SK-N-SH treated with all-trans-retinoic acid at 6 μM for 48 hours (cell line): Measurements from ENCODE around the gene ME3.

Experiments used
- ATAC-seq: fragments of 200-7000 bp; cut with Tn5 transposase; 3 replicates; pipeline ENCODE4 v1.9.1; 2020; ENCODE audit warnings: mild to moderate bottlenecking, moderate library complexity
- ARNTL ChIP-seq: fragments of 450-650 bp; formaldehyde crosslinking; IDR thresholded peaks from 2 replicates; pipeline ENCODE4 v1.5.0; 2020; ENCODE audit warnings: low read depth, mild to moderate bottlenecking, moderate library complexity, borderline replicate concordance
- CREB5 ChIP-seq: fragments of 250-450 bp; sonication (Bioruptor Pico); IDR thresholded peaks from 2 replicates; pipeline ENCODE4 v1.5.1; 2020; ENCODE audit warnings: low read depth, mild to moderate bottlenecking, moderate library complexity
- CSDC2 ChIP-seq: fragments of 250-450 bp; sonication (Bioruptor Pico); IDR thresholded peaks from 2 replicates; pipeline ENCODE4 v1.5.0; 2020; ENCODE audit warnings: mild to moderate bottlenecking, moderate library complexity
- CSRNP3 ChIP-seq: fragments of 250-450 bp; sonication (Bioruptor Pico); IDR thresholded peaks from 2 replicates; pipeline ENCODE4 v1.5.1; 2021; ENCODE audit warnings: mild to moderate bottlenecking, moderate library complexity
- ESRRG ChIP-seq: fragments of 250-450 bp; sonication (Bioruptor Pico); IDR thresholded peaks from 2 replicates; pipeline ENCODE4 v1.6.1; 2021; ENCODE audit warnings: mild to moderate bottlenecking
- GLIS3 ChIP-seq: fragments of 250-450 bp; sonication (Bioruptor Pico); IDR thresholded peaks from 2 replicates; pipeline ENCODE4 v1.5.0; 2020; ENCODE audit warnings: mild to moderate bottlenecking, moderate library complexity
- ISL1 ChIP-seq: fragments of 250-450 bp; sonication (Bioruptor Pico); IDR thresholded peaks from 2 replicates; pipeline ENCODE4 v2.1.2; 2022; ENCODE audit warnings: mild to moderate bottlenecking, moderate library complexity
- OSR1 ChIP-seq: fragments of 250-450 bp; sonication (Bioruptor Pico); IDR thresholded peaks from 2 replicates; pipeline ENCODE4 v1.8.0; 2022; ENCODE audit warnings: moderate library complexity, mild to moderate bottlenecking, inconsistent platforms
- PATZ1 ChIP-seq: fragments of 250-450 bp; sonication (Bioruptor Pico); IDR thresholded peaks from 2 replicates; pipeline ENCODE4 v1.8.0; 2020; ENCODE audit warnings: mild to moderate bottlenecking, moderate library complexity, borderline replicate concordance
- POU6F1 ChIP-seq: fragments of 250-450 bp; sonication (Bioruptor Pico); IDR thresholded peaks from 2 replicates; pipeline ENCODE4 v1.8.0; 2021; ENCODE audit warnings: low read depth, mild to moderate bottlenecking, moderate library complexity, borderline replicate concordance
- PPARA ChIP-seq: fragments of 250-450 bp; sonication (Bioruptor Pico); IDR thresholded peaks from 2 replicates; pipeline ENCODE4 v1.5.0; 2020; ENCODE audit warnings: mild to moderate bottlenecking, borderline replicate concordance
- RARB ChIP-seq: fragments of 250-450 bp; sonication (Bioruptor Pico); IDR thresholded peaks from 2 replicates; pipeline ENCODE4 v1.8.0; 2021; ENCODE audit warnings: mild to moderate bottlenecking, moderate library complexity
- SNAI2 ChIP-seq: fragments of 250-450 bp; sonication (Bioruptor Pico); IDR thresholded peaks from 2 replicates; pipeline ENCODE4 v1.5.0; 2020; ENCODE audit warnings: mild to moderate bottlenecking, moderate library complexity
- TCF4 ChIP-seq: fragments of 250-450 bp; sonication (Bioruptor Pico); IDR thresholded peaks from 2 replicates; pipeline ENCODE4 v1.8.0; 2021; ENCODE audit warnings: mild to moderate bottlenecking, moderate library complexity, borderline replicate concordance
- TOX ChIP-seq: fragments of 250-450 bp; sonication (Bioruptor Pico); IDR thresholded peaks from 2 replicates; pipeline ENCODE4 v1.8.0; 2021; ENCODE audit warnings: mild to moderate bottlenecking, moderate library complexity, borderline replicate concordance
- TSHZ2 ChIP-seq: fragments of 250-450 bp; sonication (Bioruptor Pico); IDR thresholded peaks from 2 replicates; pipeline ENCODE4 v1.5.0; 2020; ENCODE audit warnings: mild to moderate bottlenecking, moderate library complexity
- ZC3H10 ChIP-seq: fragments of 250-450 bp; sonication (Bioruptor Pico); IDR thresholded peaks from 2 replicates; pipeline ENCODE4 v1.5.1; 2021; ENCODE audit warnings: mild to moderate bottlenecking, moderate library complexity
- ZFP3 ChIP-seq: fragments of 250-450 bp; sonication (Bioruptor Pico); IDR thresholded peaks from 2 replicates; pipeline ENCODE4 v1.5.0; 2020; ENCODE audit warnings: mild to moderate bottlenecking, moderate library complexity
- ZFP30 ChIP-seq: fragments of 450-650 bp; formaldehyde crosslinking; IDR thresholded peaks from 2 replicates; pipeline ENCODE4 v1.5.0; 2022; ENCODE audit warnings: mild to moderate bottlenecking, moderate library complexity
- ZNF565 ChIP-seq: fragments of 450-650 bp; formaldehyde crosslinking; conservative IDR thresholded peaks from 2 replicates; pipeline ENCODE4 v1.5.0; 2020; ENCODE audit warnings: low read depth, mild to moderate bottlenecking, moderate library complexity
- ZNF70 ChIP-seq: fragments of 450-650 bp; formaldehyde crosslinking; IDR thresholded peaks from 2 replicates; pipeline ENCODE4 v1.5.0; 2020; ENCODE audit warnings: mild to moderate bottlenecking, moderate library complexity
- ZNF8 ChIP-seq: fragments of 450-650 bp; formaldehyde crosslinking; IDR thresholded peaks from 2 replicates; pipeline ENCODE4 v1.5.0; 2020; ENCODE audit warnings: mild to moderate bottlenecking, moderate library complexity

Gene ME3

GRCh38 chr11:86538223-86538548 lies 134.2 kb downstream of the ME3 start:
- no peak for ATAC-seq
- no peak for TF ChIP-seq OSR1 (CRISPR knock-in tag)
- no peak for TF ChIP-seq PPARA (CRISPR knock-in tag)
- TF ChIP-seq ZNF565 (CRISPR knock-in tag): no peak
- no peak for TF ChIP-seq ZFP3 (CRISPR knock-in tag)
- TF ChIP-seq ZNF8 (CRISPR knock-in tag): no peak
- TF ChIP-seq ARNTL: no peak
- TF ChIP-seq GLIS3 (CRISPR knock-in tag): no peak
- no peak for TF ChIP-seq ESRRG (CRISPR knock-in tag)
- no peak for TF ChIP-seq ZC3H10
- TF ChIP-seq SNAI2: no peak
- no peak for TF ChIP-seq TSHZ2 (CRISPR knock-in tag)
- no peak for TF ChIP-seq PATZ1 (CRISPR knock-in tag)
- TF ChIP-seq TCF4 (CRISPR knock-in tag): no peak
- TF ChIP-seq CREB5 (CRISPR knock-in tag): no peak
- no peak for TF ChIP-seq RARB
- no peak for TF ChIP-seq ZNF70 (CRISPR knock-in tag)
- TF ChIP-seq ISL1 (CRISPR knock-in tag): no peak
- TF ChIP-seq TOX (CRISPR knock-in tag): no peak
- TF ChIP-seq CSRNP3 (CRISPR knock-in tag): no peak
- TF ChIP-seq ZFP30 (CRISPR knock-in tag): no peak

- peak; percentile 80 for ATAC-seq
- no peak for TF ChIP-seq ZNF8 (CRISPR knock-in tag)
- TF ChIP-seq ZNF70 (CRISPR knock-in tag): no peak
- TF ChIP-seq CSRNP3 (CRISPR knock-in tag): no peak
- TF ChIP-seq ZFP3 (CRISPR knock-in tag): no peak
- no peak for TF ChIP-seq PPARA (CRISPR knock-in tag)
- no peak for TF ChIP-seq ISL1 (CRISPR knock-in tag)
- TF ChIP-seq CSDC2 (CRISPR knock-in tag): no peak
- no peak for TF ChIP-seq TCF4 (CRISPR knock-in tag)
- no peak for TF ChIP-seq POU6F1 (CRISPR knock-in tag)
- TF ChIP-seq ARNTL: no peak
- no peak for TF ChIP-seq SNAI2
- no peak for TF ChIP-seq TOX (CRISPR knock-in tag)
- no peak for TF ChIP-seq ZC3H10
- no peak for TF ChIP-seq GLIS3 (CRISPR knock-in tag)
- no peak for TF ChIP-seq PATZ1 (CRISPR knock-in tag)
Measured at GRCh38 chr11:86537541-86538222, 134.7 kb downstream of the ME3 start.
